ENCODE results near the gene IMMP2L.

IMMP2L gene

GRCh38 chr7:111413739-111414138 lies 148.6 kb downstream of the IMMP2L start:
- no peak overlapping the region for H3K4me3 ChIP-seq (ENCODE audit: low read depth, low read length)
- DNase-seq (ENCODE audit: low read depth) = no peak
- no peak for TF ChIP-seq CTCF (IDR thresholded peaks at IDR 0.05; ENCODE audit: insufficient read depth, low read depth, low read length, missing control alignments)

DNA sequence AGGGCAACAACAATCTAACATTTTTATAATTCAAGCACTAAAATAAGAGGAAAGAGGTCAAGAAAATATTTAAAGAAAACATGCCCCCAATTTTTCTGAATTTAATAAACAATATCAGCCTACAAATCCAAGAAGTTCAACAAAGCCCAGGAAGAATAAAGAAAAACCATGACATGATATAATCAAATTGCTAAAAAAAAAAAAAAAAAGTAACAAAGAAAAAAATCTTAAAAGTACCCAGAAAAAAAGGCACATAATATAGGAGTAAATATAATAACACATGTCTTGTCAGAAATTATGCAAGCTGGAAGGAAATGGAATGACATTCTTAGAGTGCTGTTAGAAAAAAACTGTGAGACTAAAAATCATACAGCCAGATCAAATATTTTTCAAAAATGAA lies 151.4 kb downstream of the IMMP2L start:
- TF ChIP-seq CTCF (IDR thresholded peaks at IDR 0.05; ENCODE audit: insufficient read depth, low read depth, low read length, missing control alignments) = no peak
- DNase-seq (ENCODE audit: low read depth) = no peak
- H3K4me3 ChIP-seq (ENCODE audit: low read depth, low read length) = no peak overlapping the region

GRCh38 chr7:111409714-111410422 lies 152.4 kb downstream of the IMMP2L start:
- no peak overlapping the region for H3K4me3 ChIP-seq (ENCODE audit: low read depth, low read length)
- TF ChIP-seq CTCF (IDR thresholded peaks at IDR 0.05; ENCODE audit: insufficient read depth, low read depth, low read length, missing control alignments) = no peak
- no peak for DNase-seq (ENCODE audit: low read depth)

GRCh38 chr7:111408724-111409123 lies 153.6 kb downstream of the IMMP2L start:
- TF ChIP-seq CTCF (IDR thresholded peaks at IDR 0.05; ENCODE audit: insufficient read depth, low read depth, low read length, missing control alignments) = no peak
- no peak for DNase-seq (ENCODE audit: low read depth)
- H3K4me3 ChIP-seq (ENCODE audit: low read depth, low read length) = no peak overlapping the region

- no peak overlapping the region for H3K4me3 ChIP-seq (ENCODE audit: low read depth, low read length)
- DNase-seq (ENCODE audit: low read depth) = no peak
- no peak for TF ChIP-seq CTCF (IDR thresholded peaks at IDR 0.05; ENCODE audit: insufficient read depth, low read depth, low read length, missing control alignments)
These were observed 155.0 kb downstream of the IMMP2L start for GRCh38 chr7:111407258-111407657.

GRCh38 chr7:111405621-111406020 lies 156.7 kb downstream of the IMMP2L start:
- no peak for TF ChIP-seq CTCF (IDR thresholded peaks at IDR 0.05; ENCODE audit: insufficient read depth, low read depth, low read length, missing control alignments)
- DNase-seq (ENCODE audit: low read depth) = no peak
- H3K4me3 ChIP-seq (ENCODE audit: low read depth, low read length) = no peak overlapping the region

- no peak overlapping the region for H3K4me3 ChIP-seq (ENCODE audit: low read depth, low read length)
- DNase-seq (ENCODE audit: low read depth) = no peak
- TF ChIP-seq CTCF (IDR thresholded peaks at IDR 0.05; ENCODE audit: insufficient read depth, low read depth, low read length, missing control alignments) = no peak
These were observed 160.8 kb downstream of the IMMP2L start for GRCh38 chr7:111401516-111401915.
